Peyer's patch (tissue), 4 donors: ENCODE results near the gene FGGY. TPM values are rescaled to one million over a fixed set of nuclear protein-coding genes. Genes with fewer than 3 reads are reported as not detected.

Source experiments
- DNase-seq, 3 donors: peaks; one replicate each; pipeline ENCODE4 v3.0.0-alpha.2; 2017 to 2019
- H3K27ac ChIP-seq, 4 donors: fragments of 200-600 bp; sonication (generic); one replicate each; pipeline ENCODE4 v1.5.1; 2016 to 2019
- H3K27me3 ChIP-seq, 2 donors: fragments of 200-600 bp; sonication (generic); one replicate each; pipeline ENCODE4 v1.5.1; 2019
- H3K36me3 ChIP-seq, 3 donors: fragments of 200-600 bp; sonication (generic); one replicate each; pipeline ENCODE4 v1.5.1; 2016 to 2019
- H3K4me1 ChIP-seq, 4 donors: fragments of 200-600 bp; sonication (generic); one replicate each; pipeline ENCODE4 v1.5.1; 2016 to 2019
- H3K4me3 ChIP-seq, 4 donors: fragments of 200-600 bp; sonication (generic); 1 replicate in 3 of 4; 2 replicates in 1 of 4; pipeline ENCODE4 v1.5.1; 2016 to 2019; ENCODE audit warnings: mild to moderate bottlenecking in 1 of 4
- H3K9me3 ChIP-seq, 4 donors: fragments of 200-600 bp; sonication (generic); one replicate each; pipeline ENCODE4 v1.5.1; 2016 to 2019; ENCODE audit warnings: mild to moderate bottlenecking in 1 of 4
- POLR2A ChIP-seq, 2 donors: fragments of 450-650 bp; IDR thresholded peaks; one replicate each; pipeline ENCODE4 v1.5.1; 2017; ENCODE audit warnings: antibody characterized with exemption in 2 of 2, mild to moderate bottlenecking in 2 of 2, moderate library complexity in 2 of 2
- total RNA-seq, 4 donors: library from RNA; depleted of rRNA; stranded (reverse); fragments of >200 nt; gene quantifications; one replicate each; pipeline ENCODE4 v1.1.0, GENCODE V29; 2016
- TF ChIP-seq, protein P1 (sequence below), 6 experiments: fragments of 450-650 bp in 4 of 6; fragments of 200-600 bp in 2 of 6; sonication (generic) in 1 of 6; IDR thresholded peaks; one replicate each; pipeline ENCODE4 v1.5.1; 2017 to 2019; ENCODE audit warnings: antibody characterized with exemption in 6 of 6, mild to moderate bottlenecking in 3 of 6, moderate library complexity in 1 of 6

Gene FGGY
- total RNA-seq, 4 donors from 2014 or later = 18.9 to 102 (median 33.6) TPM

DNA sequence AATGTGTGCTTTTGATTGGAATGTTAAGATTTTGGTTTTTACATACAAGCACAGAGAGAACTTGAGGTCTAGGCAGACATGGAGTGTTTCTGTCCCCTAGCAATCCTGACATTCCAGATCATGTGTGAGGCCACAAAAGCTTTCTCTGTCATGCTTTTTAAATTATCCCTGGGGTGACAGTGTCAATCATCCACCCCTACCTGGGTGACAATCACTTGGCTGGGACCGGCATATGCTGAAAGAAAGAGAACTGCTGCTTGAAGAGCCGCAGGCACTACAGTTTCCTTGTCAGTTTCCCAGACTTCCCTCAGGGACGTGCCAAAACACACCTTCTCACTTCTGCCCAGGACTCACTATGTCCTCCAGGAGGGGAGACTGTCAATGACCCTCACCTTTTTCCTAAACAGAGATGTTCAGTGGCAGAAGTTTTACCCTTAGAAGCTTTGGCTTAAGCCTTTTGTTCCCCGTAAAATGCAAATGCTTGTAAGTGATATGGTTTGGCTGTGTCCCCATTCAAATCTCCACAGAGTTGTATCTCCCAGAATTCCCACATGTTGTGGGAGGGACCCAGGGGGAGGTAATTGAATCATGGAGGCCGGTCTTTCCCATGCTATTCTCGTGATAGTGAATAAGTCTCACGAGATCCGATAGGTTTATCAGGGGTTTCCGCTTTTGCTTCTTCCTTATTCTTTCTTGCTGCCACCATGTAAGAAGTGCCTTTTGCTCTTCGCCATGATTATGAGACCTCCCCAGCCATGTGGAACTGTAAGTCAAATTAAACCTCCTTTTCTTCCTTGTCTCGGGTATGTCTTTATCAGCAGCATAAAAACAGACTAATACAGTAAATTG, 217.4 kb downstream of the FGGY start:
- TF ChIP-seq POLR2A (IDR thresholded peaks at IDR 0.05) = no peak
- TF ChIP-seq, protein P1, sequence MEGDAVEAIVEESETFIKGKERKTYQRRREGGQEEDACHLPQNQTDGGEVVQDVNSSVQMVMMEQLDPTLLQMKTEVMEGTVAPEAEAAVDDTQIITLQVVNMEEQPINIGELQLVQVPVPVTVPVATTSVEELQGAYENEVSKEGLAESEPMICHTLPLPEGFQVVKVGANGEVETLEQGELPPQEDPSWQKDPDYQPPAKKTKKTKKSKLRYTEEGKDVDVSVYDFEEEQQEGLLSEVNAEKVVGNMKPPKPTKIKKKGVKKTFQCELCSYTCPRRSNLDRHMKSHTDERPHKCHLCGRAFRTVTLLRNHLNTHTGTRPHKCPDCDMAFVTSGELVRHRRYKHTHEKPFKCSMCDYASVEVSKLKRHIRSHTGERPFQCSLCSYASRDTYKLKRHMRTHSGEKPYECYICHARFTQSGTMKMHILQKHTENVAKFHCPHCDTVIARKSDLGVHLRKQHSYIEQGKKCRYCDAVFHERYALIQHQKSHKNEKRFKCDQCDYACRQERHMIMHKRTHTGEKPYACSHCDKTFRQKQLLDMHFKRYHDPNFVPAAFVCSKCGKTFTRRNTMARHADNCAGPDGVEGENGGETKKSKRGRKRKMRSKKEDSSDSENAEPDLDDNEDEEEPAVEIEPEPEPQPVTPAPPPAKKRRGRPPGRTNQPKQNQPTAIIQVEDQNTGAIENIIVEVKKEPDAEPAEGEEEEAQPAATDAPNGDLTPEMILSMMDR (IDR thresholded peaks at IDR 0.05) = no peak
- Histone ChIP-seq H3K4me1 (peaks cover 0 to 5% (median 0%) of the 10 kb centered on the region in 4 donors), H3K27ac (no peak overlapping the region), H3K36me3 (no peaks in the 10 kb centered on the region), H3K4me3 (no peak overlapping the region), H3K9me3 (no peaks in the 10 kb centered on the region), H3K27me3 (no peaks in the 10 kb centered on the region)
- no peak for DNase-seq

GRCh38 chr1:59516881-59517280, 220.0 kb downstream of the FGGY start:
- Histone ChIP-seq H3K4me3 (no peak overlapping the region), H3K36me3 (no peaks in the 10 kb centered on the region), H3K27ac (no peak overlapping the region), H3K9me3 (no peaks in the 10 kb centered on the region), H3K4me1 (peaks cover 0 to 10% (median 0%) of the 10 kb centered on the region in 4 donors), H3K27me3 (no peaks in the 10 kb centered on the region)
- TF ChIP-seq, protein P1 (IDR thresholded peaks at IDR 0.05) = no peak
- DNase-seq = no peak

- no peaks in the 10 kb centered on the region for H3K27me3 ChIP-seq
- no peaks in the 10 kb centered on the region for H3K36me3 ChIP-seq
- no peak overlapping the region for H3K4me3 ChIP-seq
- no peak for DNase-seq
- H3K4me1 ChIP-seq = peaks cover 0 to 5% (median 0%) of the 10 kb centered on the region in 4 donors
- TF ChIP-seq POLR2A (IDR thresholded peaks at IDR 0.05) = no peak
- TF ChIP-seq, protein P1 (IDR thresholded peaks at IDR 0.05) = no peak
- no peaks in the 10 kb centered on the region for H3K9me3 ChIP-seq
- no peak overlapping the region for H3K27ac ChIP-seq
These were observed 223.3 kb downstream of the FGGY start for GRCh38 chr1:59520194-59520593.

GRCh38 chr1:59520827-59521418, 224.0 kb downstream of the FGGY start:
- no peak for DNase-seq
- Histone ChIP-seq H3K36me3 (no peaks in the 10 kb centered on the region), H3K27ac (peak overlapping the region in 1 of 4 donors; percentile 27), H3K4me1 (peaks cover 0 to 5% (median 0%) of the 10 kb centered on the region in 4 donors), H3K4me3 (no peak overlapping the region), H3K27me3 (no peaks in the 10 kb centered on the region), H3K9me3 (no peaks in the 10 kb centered on the region)
- TF ChIP-seq, protein P1 (IDR thresholded peaks at IDR 0.05) = no peak
- no peak for TF ChIP-seq POLR2A (IDR thresholded peaks at IDR 0.05)

GRCh38 chr1:59521456-59521855, 224.6 kb downstream of the FGGY start:
- Histone ChIP-seq H3K4me1 (peaks cover 0 to 5% (median 0%) of the 10 kb centered on the region in 4 donors), H3K4me3 (no peak overlapping the region), H3K27ac (peak overlapping the region in 1 of 4 donors; percentile 27), H3K36me3 (no peaks in the 10 kb centered on the region), H3K9me3 (no peaks in the 10 kb centered on the region), H3K27me3 (no peaks in the 10 kb centered on the region)
- no peak for DNase-seq
- TF ChIP-seq, protein P1 (IDR thresholded peaks at IDR 0.05) = no peak
- no peak for TF ChIP-seq POLR2A (IDR thresholded peaks at IDR 0.05)
